GM21528 (cell line): ENCODE data around the gene TRIP4.

ENCODE experiments used
- ATAC-seq: cut with Tn5 transposase; IDR thresholded peaks from one replicate; pipeline ENCODE4 v1.9.1; 2021; ENCODE audit warnings: mild to moderate bottlenecking, moderate library complexity; ENCODE audit not compliant: unreplicated experiment, low FRiP score

Gene TRIP4

GRCh38 chr15:64443747-64444621 is 56.3 kb downstream of the TRIP4 start:
- ATAC-seq: no peak

- ATAC-seq: no peak
These were observed 57.2 kb downstream of the TRIP4 start for GRCh38 chr15:64444836-64445235.

- ATAC-seq: no peak
These were observed 60.1 kb downstream of the TRIP4 start for GRCh38 chr15:64447536-64448315.

- no peak for ATAC-seq
These were observed 65.5 kb downstream of the TRIP4 start for GRCh38 chr15:64452988-64453688.

GRCh38 chr15:64453689-64454037 is 66.0 kb downstream of the TRIP4 start:
- no peak for ATAC-seq

GRCh38 chr15:64454282-64454681 is 66.6 kb downstream of the TRIP4 start:
- ATAC-seq: no peak

GRCh38 chr15:64455961-64456371 is 68.3 kb downstream of the TRIP4 start:
- no peak for ATAC-seq

GRCh38 chr15:64456634-64457108 is 69.0 kb downstream of the TRIP4 start:
- ATAC-seq: no peak

- ATAC-seq: no peak
These were observed 71.6 kb downstream of the TRIP4 start for GRCh38 chr15:64459066-64459781.

GRCh38 chr15:64460206-64460723 is 72.6 kb downstream of the TRIP4 start, which contains the start of gene ZNF609:
Gene ZNF609 (plus strand): TSS chr15:64460578. CDS start chr15:64499420, 38,842 bp downstream.
- peak; percentile 50 for ATAC-seq

- ATAC-seq: peak; percentile 1
These were observed 73.4 kb downstream of the TRIP4 start for GRCh38 chr15:64460724-64461720.

- no peak for ATAC-seq
These were observed 74.1 kb downstream of the TRIP4 start for GRCh38 chr15:64461721-64462162.

GRCh38 chr15:64462492-64462891 is 74.9 kb downstream of the TRIP4 start:
- no peak for ATAC-seq

- ATAC-seq: no peak
These were observed 76.8 kb downstream of the TRIP4 start for GRCh38 chr15:64464276-64465005.

GRCh38 chr15:64466408-64467141 is 78.9 kb downstream of the TRIP4 start:
- ATAC-seq: no peak

- ATAC-seq: no peak
These were observed 84.5 kb downstream of the TRIP4 start for GRCh38 chr15:64472161-64472560.

GRCh38 chr15:64474846-64475245 is 87.2 kb downstream of the TRIP4 start:
- ATAC-seq: no peak
